IPS DF 4.7 (cell line): Measurements from ENCODE around the gene CLSTN1.

Experiments used
- DNase-seq: peaks from one replicate; pipeline ENCODE4 v3.0.0-alpha.2; 2013; ENCODE audit warnings: low spot score; ENCODE audit errors: extremely low read depth

Gene CLSTN1

GRCh38 chr1:9823943-9824701 is at the start of gene CLSTN1:
CLSTN1 (minus strand) TSS chr1:9823965; CDS start chr1:9823733, 232 bp downstream.
- DNase-seq = no peak

- no peak for DNase-seq
Measured at GRCh38 chr1:9873385-9873784, 49.6 kb upstream of the CLSTN1 start.

- DNase-seq = no peak
Measured at GRCh38 chr1:9872430-9873165, 48.8 kb upstream of the CLSTN1 start.

GRCh38 chr1:9871707-9872425 is 48.1 kb upstream of the CLSTN1 start:
- DNase-seq = no peak

- no peak for DNase-seq
Measured at GRCh38 chr1:9871021-9871420, 47.3 kb upstream of the CLSTN1 start.

- no peak for DNase-seq
Measured at GRCh38 chr1:9870572-9870971, 46.8 kb upstream of the CLSTN1 start.

GRCh38 chr1:9869831-9870251 is 46.1 kb upstream of the CLSTN1 start:
- no peak for DNase-seq

GRCh38 chr1:9868244-9868590 is 44.5 kb upstream of the CLSTN1 start:
- DNase-seq = no peak

- DNase-seq = no peak
Measured at GRCh38 chr1:9867408-9868243, 43.9 kb upstream of the CLSTN1 start.

GRCh38 chr1:9866836-9867235 is 43.1 kb upstream of the CLSTN1 start:
- DNase-seq = no peak

GRCh38 chr1:9865724-9866123 is 42.0 kb upstream of the CLSTN1 start:
- DNase-seq = no peak

GRCh38 chr1:9863371-9863770 is 39.6 kb upstream of the CLSTN1 start:
- DNase-seq = no peak

GRCh38 chr1:9861360-9861759 is 37.6 kb upstream of the CLSTN1 start:
- no peak for DNase-seq

- no peak for DNase-seq
Measured at GRCh38 chr1:9860887-9861286, 37.1 kb upstream of the CLSTN1 start.

- DNase-seq = no peak
Measured at GRCh38 chr1:9859281-9860014, 35.7 kb upstream of the CLSTN1 start.

- DNase-seq = no peak
Measured at GRCh38 chr1:9858293-9859035, 34.7 kb upstream of the CLSTN1 start.

GRCh38 chr1:9855186-9855585 is 31.4 kb upstream of the CLSTN1 start:
- no peak for DNase-seq

GRCh38 chr1:9853249-9853595 is 29.5 kb upstream of the CLSTN1 start:
- DNase-seq = no peak

- no peak for DNase-seq
Measured at GRCh38 chr1:9852410-9853248, 28.9 kb upstream of the CLSTN1 start.
